H1 (cell line): ENCODE data around the gene DHRS3. TPM values are rescaled to one million over a fixed set of nuclear protein-coding genes. Genes with fewer than 3 reads are reported as not detected.

Experiments
- MAFK ChIP-seq: IDR thresholded peaks from 2 replicates; pipeline ENCODE4 v1.6.1; 2012; ENCODE audit warnings: low read depth, mild to moderate bottlenecking, improper control_type of control experiment, low read length
- RNF2 ChIP-seq: fragments of 200-900, 300-1000 bp; sonication (generic); IDR thresholded peaks from 2 replicates; pipeline ENCODE4 v1.7.1; 2016; ENCODE audit warnings: borderline replicate concordance, low read depth, mild to moderate bottlenecking, antibody characterized with exemption, low read length; ENCODE audit not compliant: poor library complexity, severe bottlenecking; ENCODE audit errors: missing control alignments
- polyA plus RNA-seq, 7 experiments: library from polyadenylated mRNA; depleted of rRNA in 3 of 7; stranded (reverse) in 5 of 7; unstranded in 2 of 7; fragments of >200 nt in 5 of 7; fragments of 200-250 nt in 2 of 7; gene quantifications; 1 replicate in 5 of 7; 2 replicates in 1 of 7; 4 replicates in 1 of 7; pipeline versions ENCODE4 v1.2.1 to v1.2.3, GENCODE V29; 2011 to 2013; ENCODE audit warnings: missing spikeins in 2 of 7, mixed read lengths in 2 of 7
- total RNA-seq: library from RNA; stranded (reverse); fragmentation: NEBNext Ultra II Directional; extraction: Animal tissue kit (Norgen Biotek cat#: 25700); gene quantifications from 2 replicates; pipeline ENCODE4 v1.2.1, GENCODE V29; 2021
- TF ChIP-seq, protein P1 (sequence below): fragments of 300-600 bp; sonication (generic); IDR thresholded peaks from 2 replicates; pipeline ENCODE4 v1.7.1; 2012; ENCODE audit warnings: low read length, moderate library complexity, mild to moderate bottlenecking, inconsistent platforms; ENCODE audit not compliant: insufficient replicate concordance

DHRS3 gene
- total and polyA plus RNA-seq, 2 of the 8 experiments (the other 6 are each of a cell fraction or from before 2014, with no cell fraction given): 32.5 to 36.4 TPM

DNA sequence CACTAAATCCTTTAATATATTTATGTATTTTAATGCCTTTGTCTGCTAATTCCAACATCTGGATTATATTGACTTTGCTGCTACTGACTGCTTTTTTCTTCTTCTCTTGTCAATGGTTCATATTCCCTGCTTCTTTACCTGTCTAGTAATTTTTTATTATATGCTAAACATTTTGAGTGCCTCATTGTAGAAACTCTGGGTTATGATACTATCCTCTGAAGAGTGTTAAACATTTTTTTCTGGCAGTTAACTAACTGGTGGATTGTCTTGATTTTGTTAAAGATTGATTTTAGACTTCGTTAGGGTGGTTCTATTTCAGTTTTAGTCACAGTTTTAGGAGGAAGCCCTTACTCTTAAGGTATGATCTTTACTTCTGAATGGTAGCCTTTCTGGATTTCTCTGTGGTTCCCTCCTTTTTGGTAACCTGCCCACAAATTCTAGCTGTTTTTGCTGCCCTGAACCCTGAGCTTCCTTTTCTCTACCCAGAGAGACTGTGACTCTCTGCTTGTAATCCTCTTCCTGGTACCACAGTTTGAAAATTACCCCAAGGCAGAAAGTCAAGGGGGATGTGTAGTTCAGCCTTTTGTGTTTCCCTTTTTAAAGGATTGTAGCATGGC is 81.9 kb downstream of the DHRS3 start (continued):
- TF ChIP-seq RNF2 (no peak), MAFK (no peak)
- TF ChIP-seq, protein P1, sequence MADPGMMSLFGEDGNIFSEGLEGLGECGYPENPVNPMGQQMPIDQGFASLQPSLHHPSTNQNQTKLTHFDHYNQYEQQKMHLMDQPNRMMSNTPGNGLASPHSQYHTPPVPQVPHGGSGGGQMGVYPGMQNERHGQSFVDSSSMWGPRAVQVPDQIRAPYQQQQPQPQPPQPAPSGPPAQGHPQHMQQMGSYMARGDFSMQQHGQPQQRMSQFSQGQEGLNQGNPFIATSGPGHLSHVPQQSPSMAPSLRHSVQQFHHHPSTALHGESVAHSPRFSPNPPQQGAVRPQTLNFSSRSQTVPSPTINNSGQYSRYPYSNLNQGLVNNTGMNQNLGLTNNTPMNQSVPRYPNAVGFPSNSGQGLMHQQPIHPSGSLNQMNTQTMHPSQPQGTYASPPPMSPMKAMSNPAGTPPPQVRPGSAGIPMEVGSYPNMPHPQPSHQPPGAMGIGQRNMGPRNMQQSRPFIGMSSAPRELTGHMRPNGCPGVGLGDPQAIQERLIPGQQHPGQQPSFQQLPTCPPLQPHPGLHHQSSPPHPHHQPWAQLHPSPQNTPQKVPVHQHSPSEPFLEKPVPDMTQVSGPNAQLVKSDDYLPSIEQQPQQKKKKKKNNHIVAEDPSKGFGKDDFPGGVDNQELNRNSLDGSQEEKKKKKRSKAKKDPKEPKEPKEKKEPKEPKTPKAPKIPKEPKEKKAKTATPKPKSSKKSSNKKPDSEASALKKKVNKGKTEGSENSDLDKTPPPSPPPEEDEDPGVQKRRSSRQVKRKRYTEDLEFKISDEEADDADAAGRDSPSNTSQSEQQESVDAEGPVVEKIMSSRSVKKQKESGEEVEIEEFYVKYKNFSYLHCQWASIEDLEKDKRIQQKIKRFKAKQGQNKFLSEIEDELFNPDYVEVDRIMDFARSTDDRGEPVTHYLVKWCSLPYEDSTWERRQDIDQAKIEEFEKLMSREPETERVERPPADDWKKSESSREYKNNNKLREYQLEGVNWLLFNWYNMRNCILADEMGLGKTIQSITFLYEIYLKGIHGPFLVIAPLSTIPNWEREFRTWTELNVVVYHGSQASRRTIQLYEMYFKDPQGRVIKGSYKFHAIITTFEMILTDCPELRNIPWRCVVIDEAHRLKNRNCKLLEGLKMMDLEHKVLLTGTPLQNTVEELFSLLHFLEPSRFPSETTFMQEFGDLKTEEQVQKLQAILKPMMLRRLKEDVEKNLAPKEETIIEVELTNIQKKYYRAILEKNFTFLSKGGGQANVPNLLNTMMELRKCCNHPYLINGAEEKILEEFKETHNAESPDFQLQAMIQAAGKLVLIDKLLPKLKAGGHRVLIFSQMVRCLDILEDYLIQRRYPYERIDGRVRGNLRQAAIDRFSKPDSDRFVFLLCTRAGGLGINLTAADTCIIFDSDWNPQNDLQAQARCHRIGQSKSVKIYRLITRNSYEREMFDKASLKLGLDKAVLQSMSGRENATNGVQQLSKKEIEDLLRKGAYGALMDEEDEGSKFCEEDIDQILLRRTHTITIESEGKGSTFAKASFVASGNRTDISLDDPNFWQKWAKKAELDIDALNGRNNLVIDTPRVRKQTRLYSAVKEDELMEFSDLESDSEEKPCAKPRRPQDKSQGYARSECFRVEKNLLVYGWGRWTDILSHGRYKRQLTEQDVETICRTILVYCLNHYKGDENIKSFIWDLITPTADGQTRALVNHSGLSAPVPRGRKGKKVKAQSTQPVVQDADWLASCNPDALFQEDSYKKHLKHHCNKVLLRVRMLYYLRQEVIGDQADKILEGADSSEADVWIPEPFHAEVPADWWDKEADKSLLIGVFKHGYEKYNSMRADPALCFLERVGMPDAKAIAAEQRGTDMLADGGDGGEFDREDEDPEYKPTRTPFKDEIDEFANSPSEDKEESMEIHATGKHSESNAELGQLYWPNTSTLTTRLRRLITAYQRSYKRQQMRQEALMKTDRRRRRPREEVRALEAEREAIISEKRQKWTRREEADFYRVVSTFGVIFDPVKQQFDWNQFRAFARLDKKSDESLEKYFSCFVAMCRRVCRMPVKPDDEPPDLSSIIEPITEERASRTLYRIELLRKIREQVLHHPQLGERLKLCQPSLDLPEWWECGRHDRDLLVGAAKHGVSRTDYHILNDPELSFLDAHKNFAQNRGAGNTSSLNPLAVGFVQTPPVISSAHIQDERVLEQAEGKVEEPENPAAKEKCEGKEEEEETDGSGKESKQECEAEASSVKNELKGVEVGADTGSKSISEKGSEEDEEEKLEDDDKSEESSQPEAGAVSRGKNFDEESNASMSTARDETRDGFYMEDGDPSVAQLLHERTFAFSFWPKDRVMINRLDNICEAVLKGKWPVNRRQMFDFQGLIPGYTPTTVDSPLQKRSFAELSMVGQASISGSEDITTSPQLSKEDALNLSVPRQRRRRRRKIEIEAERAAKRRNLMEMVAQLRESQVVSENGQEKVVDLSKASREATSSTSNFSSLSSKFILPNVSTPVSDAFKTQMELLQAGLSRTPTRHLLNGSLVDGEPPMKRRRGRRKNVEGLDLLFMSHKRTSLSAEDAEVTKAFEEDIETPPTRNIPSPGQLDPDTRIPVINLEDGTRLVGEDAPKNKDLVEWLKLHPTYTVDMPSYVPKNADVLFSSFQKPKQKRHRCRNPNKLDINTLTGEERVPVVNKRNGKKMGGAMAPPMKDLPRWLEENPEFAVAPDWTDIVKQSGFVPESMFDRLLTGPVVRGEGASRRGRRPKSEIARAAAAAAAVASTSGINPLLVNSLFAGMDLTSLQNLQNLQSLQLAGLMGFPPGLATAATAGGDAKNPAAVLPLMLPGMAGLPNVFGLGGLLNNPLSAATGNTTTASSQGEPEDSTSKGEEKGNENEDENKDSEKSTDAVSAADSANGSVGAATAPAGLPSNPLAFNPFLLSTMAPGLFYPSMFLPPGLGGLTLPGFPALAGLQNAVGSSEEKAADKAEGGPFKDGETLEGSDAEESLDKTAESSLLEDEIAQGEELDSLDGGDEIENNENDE: no peak
